ENCODE measurements around the gene PRKN. TPM values are rescaled to one million over a fixed set of nuclear protein-coding genes. Genes with fewer than 3 reads are reported as not detected.
A peak's percentile ranks its signal among the peaks of the same experiment; 100 is the strongest.

The PRKN gene
- total and polyA plus RNA-seq, 9 donors, result 3.0 to 15.0 (median 9.2) TPM

DNA sequence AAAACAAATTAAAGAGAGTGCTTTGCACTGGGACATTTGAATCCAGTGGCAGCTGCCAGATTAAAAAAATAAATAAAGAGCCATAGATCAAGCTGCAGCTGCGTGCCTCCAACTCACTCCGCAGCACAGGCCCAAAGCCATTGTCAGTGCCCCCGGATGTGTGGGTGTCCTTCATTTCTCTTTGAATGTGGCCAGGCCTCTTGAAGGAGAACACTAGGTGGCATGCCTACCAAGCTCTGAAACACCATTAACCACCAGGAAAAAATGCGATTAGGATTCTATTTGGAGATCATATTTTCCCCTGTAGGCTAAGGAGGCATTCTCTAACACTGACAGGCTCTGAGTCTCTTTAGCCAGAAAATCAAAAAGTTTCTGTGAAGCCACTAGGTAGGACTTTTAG is 549.8 kb downstream of the PRKN start:
- H3K9me3 ChIP-seq, result no peaks in the 10 kb centered on the region
- H3K27ac ChIP-seq, result no peak overlapping the region
- no peaks in the 10 kb centered on the region for H3K36me3 ChIP-seq
- H3K4me3 ChIP-seq, result no peak overlapping the region
- 12 to 27% (median 12%) methylated on average over 4 of the region's 4 CpGs for WGBS, 3 donors
- no peaks in the 10 kb centered on the region for H3K27me3 ChIP-seq
- intact Hi-C loops (cut with DNase I), result no loop called here
- no peak for DNase-seq
- TF ChIP-seq, protein P1, sequence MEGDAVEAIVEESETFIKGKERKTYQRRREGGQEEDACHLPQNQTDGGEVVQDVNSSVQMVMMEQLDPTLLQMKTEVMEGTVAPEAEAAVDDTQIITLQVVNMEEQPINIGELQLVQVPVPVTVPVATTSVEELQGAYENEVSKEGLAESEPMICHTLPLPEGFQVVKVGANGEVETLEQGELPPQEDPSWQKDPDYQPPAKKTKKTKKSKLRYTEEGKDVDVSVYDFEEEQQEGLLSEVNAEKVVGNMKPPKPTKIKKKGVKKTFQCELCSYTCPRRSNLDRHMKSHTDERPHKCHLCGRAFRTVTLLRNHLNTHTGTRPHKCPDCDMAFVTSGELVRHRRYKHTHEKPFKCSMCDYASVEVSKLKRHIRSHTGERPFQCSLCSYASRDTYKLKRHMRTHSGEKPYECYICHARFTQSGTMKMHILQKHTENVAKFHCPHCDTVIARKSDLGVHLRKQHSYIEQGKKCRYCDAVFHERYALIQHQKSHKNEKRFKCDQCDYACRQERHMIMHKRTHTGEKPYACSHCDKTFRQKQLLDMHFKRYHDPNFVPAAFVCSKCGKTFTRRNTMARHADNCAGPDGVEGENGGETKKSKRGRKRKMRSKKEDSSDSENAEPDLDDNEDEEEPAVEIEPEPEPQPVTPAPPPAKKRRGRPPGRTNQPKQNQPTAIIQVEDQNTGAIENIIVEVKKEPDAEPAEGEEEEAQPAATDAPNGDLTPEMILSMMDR (IDR thresholded peaks at IDR 0.05), result peak in 1 of 3 donors; percentile 9
- TF ChIP-seq POLR2A (IDR thresholded peaks at IDR 0.05), result no peak
- H3K4me1 ChIP-seq (ENCODE audit: insufficient read depth), result no peaks in the 10 kb centered on the region

DNA sequence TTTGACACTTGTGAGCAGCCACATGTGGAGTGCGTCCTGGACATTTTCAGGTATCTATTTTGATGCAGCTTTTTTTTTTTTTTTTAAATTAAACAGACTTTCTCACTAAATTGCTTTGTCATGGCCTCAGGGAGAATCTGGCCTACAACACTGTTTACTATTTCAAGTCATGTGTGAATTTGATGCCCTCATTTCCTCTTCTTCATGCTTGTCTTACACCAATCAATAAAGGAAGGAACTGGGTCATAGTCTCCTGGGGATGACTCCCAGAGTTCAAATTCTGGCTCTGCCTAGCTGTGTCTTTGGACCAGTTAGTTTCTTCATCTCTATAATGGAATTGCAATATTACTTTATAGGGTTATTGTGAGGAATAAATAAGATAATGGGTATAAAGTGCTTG is 554.1 kb downstream of the PRKN start:
- WGBS, 3 donors, result 95 to 100% (median 95%) methylated on average over 1 of the region's 1 CpG
- H3K27ac ChIP-seq, result no peak overlapping the region
- intact Hi-C loops (cut with DNase I), result no loop called here

DNA sequence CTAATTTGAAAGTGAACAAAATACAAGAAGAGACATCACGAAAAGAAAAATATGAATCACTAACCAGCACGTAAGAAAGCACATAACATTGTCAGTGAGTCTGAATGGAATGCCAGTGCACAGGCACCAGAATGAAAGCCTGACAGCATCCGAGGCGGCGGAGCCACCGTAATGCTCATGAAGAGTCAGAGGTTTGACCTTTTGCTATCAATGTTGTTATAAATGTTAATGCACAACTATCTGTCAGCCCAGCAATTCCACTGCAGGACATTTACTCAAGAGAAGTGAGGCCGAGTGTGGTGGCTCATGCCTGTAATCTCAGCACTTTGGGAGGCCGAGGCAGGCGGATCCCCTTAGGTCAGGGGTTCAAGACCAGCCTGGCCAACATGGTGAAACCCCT is 562.1 kb downstream of the PRKN start:
- Histone ChIP-seq H3K4me1 (ENCODE audit: insufficient read depth) (no peaks in the 10 kb centered on the region), H3K27ac (no peak overlapping the region), H3K4me3 (no peak overlapping the region), H3K36me3 (no peaks in the 10 kb centered on the region), H3K9me3 (no peaks in the 10 kb centered on the region), H3K27me3 (no peaks in the 10 kb centered on the region)
- TF ChIP-seq, protein P1 (IDR thresholded peaks at IDR 0.05), result no peak
- TF ChIP-seq POLR2A (IDR thresholded peaks at IDR 0.05) (no peak), EP300 (IDR thresholded peaks at IDR 0.05) (no peak)
- 79 to 90% (median 88%) methylated on average over 9 of the region's 9 CpGs for WGBS, 3 donors
- intact Hi-C loops (cut with DNase I), result no loop called here
- no peak for DNase-seq

More for the DNA sequence above, 554.1 kb downstream of the PRKN start:
- H3K4me3 ChIP-seq, result no peak overlapping the region
- no peak for DNase-seq
- no peaks in the 10 kb centered on the region for H3K27me3 ChIP-seq
- H3K36me3 ChIP-seq, result no peaks in the 10 kb centered on the region
- H3K4me1 ChIP-seq (ENCODE audit: insufficient read depth), result no peaks in the 10 kb centered on the region
- TF ChIP-seq, protein P1 (IDR thresholded peaks at IDR 0.05), result no peak
- TF ChIP-seq EP300 (IDR thresholded peaks at IDR 0.05) (no peak), POLR2A (IDR thresholded peaks at IDR 0.05) (no peak)
- H3K9me3 ChIP-seq, result no peaks in the 10 kb centered on the region

DNA sequence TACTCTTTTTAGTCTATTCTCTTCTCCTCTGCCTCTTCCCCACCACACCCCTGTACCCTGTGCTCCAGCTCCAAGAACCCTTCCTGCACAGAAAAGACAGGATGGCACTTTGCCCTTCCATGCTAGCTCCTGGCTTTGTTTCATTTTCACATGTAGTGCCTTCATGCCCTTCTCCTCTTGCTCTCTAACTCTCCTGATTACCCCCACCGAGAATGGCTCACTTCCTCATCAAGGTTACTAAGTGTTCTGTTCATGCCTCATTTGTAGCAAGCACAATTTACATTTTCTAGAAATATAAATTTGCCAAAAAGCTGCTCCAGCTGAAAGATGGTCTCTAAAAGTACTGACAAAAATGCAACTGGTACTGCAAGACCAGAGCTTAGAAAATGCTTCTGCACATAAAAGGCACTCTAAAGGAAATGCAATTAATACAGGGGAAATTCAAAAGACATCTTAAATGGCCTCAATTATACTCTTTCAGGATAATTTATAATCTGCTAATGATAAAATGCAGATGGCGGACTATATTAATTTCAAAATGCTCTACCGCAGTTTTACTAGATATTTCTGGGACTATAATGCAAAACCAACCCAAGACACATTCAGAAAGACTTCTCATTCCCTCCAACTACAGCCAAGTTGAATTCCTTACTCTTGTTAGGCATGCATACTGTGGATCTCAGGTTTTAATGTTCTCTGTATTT is 570.2 kb downstream of the PRKN start:
- intact Hi-C loops (cut with DNase I), result no loop called here
- Histone ChIP-seq H3K27ac (no peak overlapping the region), H3K36me3 (no peaks in the 10 kb centered on the region), H3K9me3 (no peaks in the 10 kb centered on the region), H3K27me3 (no peaks in the 10 kb centered on the region), H3K4me3 (no peak overlapping the region), H3K4me1 (ENCODE audit: insufficient read depth) (no peaks in the 10 kb centered on the region)
- no peak for DNase-seq
- WGBS, 3 donors, result 25 to 31% (median 26%) methylated on average over 3 of the region's 3 CpGs
- TF ChIP-seq EP300 (IDR thresholded peaks at IDR 0.05) (no peak), POLR2A (IDR thresholded peaks at IDR 0.05) (no peak)
- TF ChIP-seq, protein P1 (IDR thresholded peaks at IDR 0.05), result no peak
